Measurements from ENCODE around the gene PHACTR4. TPM values are rescaled to one million over a fixed set of nuclear protein-coding genes. Genes with fewer than 3 reads are reported as not detected.
"Not testable (repeated sequence)": the region's sequence is repeated elsewhere in the genome, so short reads cannot be mapped to it uniquely, and the experiment has no call there.

The PHACTR4 gene
- polyA plus RNA-seq, 2 donors: 32.2 to 52.2 TPM

GRCh38 chr1:28383785-28384184 is 14.2 kb downstream of the PHACTR4 start:
- H3K27me3 ChIP-seq (ENCODE audit: control insufficient read depth in 1 of 2, insufficient read depth in 2 of 2, low read length in 2 of 2); H3K36me3 ChIP-seq (ENCODE audit: control insufficient read depth in 2 of 2, insufficient read depth in 2 of 2, low read length in 1 of 2); H3K9me3 ChIP-seq (ENCODE audit: control insufficient read depth in 2 of 2, insufficient read depth in 1 of 2, low read depth in 1 of 2, low read length in 1 of 2); H3K27ac ChIP-seq (ENCODE audit: low read depth in 2 of 2, low read length in 1 of 2); H3K4me1 ChIP-seq (ENCODE audit: control insufficient read depth in 2 of 2, insufficient read depth in 2 of 2, low read length in 1 of 2); H3K4me3 ChIP-seq (ENCODE audit: low read depth in 1 of 2, low read length in 2 of 2): not testable (repeated sequence)
- WGBS, 2 donors: 96% methylated on average over 4 of the region's 4 CpGs

GRCh38 chr1:28392027-28392652 is 22.6 kb downstream of the PHACTR4 start:
- Histone ChIP-seq H3K4me1 (ENCODE audit: control insufficient read depth in 2 of 2, insufficient read depth in 2 of 2, low read length in 1 of 2) (no peaks in the 10 kb centered on the region), H3K27me3 (ENCODE audit: control insufficient read depth in 1 of 2, insufficient read depth in 2 of 2, low read length in 2 of 2) (no peaks in the 10 kb centered on the region), H3K4me3 (ENCODE audit: low read depth in 1 of 2, low read length in 2 of 2) (no peak overlapping the region), H3K27ac (ENCODE audit: low read depth in 2 of 2, low read length in 1 of 2) (no peak overlapping the region), H3K9me3 (ENCODE audit: control insufficient read depth in 2 of 2, insufficient read depth in 1 of 2, low read depth in 1 of 2, low read length in 1 of 2) (no peaks in the 10 kb centered on the region), H3K36me3 (ENCODE audit: control insufficient read depth in 2 of 2, insufficient read depth in 2 of 2, low read length in 1 of 2) (no peaks in the 10 kb centered on the region)
- WGBS, 2 donors: 71 to 79% methylated on average over 6 of the region's 6 CpGs

GRCh38 chr1:28394136-28394535 is 24.6 kb downstream of the PHACTR4 start:
- Histone ChIP-seq H3K4me1 (ENCODE audit: control insufficient read depth in 2 of 2, insufficient read depth in 2 of 2, low read length in 1 of 2) (no peaks in the 10 kb centered on the region), H3K9me3 (ENCODE audit: control insufficient read depth in 2 of 2, insufficient read depth in 1 of 2, low read depth in 1 of 2, low read length in 1 of 2) (no peaks in the 10 kb centered on the region), H3K36me3 (ENCODE audit: control insufficient read depth in 2 of 2, insufficient read depth in 2 of 2, low read length in 1 of 2) (no peaks in the 10 kb centered on the region), H3K4me3 (ENCODE audit: low read depth in 1 of 2, low read length in 2 of 2) (no peak overlapping the region), H3K27ac (ENCODE audit: low read depth in 2 of 2, low read length in 1 of 2) (no peak overlapping the region), H3K27me3 (ENCODE audit: control insufficient read depth in 1 of 2, insufficient read depth in 2 of 2, low read length in 2 of 2) (no peaks in the 10 kb centered on the region)
- 55 to 65% methylated on average over 1 of the region's 1 CpG for WGBS, 2 donors

GRCh38 chr1:28395181-28395580 is 25.6 kb downstream of the PHACTR4 start:
- Histone ChIP-seq H3K27me3 (ENCODE audit: control insufficient read depth in 1 of 2, insufficient read depth in 2 of 2, low read length in 2 of 2) (no peaks in the 10 kb centered on the region), H3K9me3 (ENCODE audit: control insufficient read depth in 2 of 2, insufficient read depth in 1 of 2, low read depth in 1 of 2, low read length in 1 of 2) (no peaks in the 10 kb centered on the region), H3K4me3 (ENCODE audit: low read depth in 1 of 2, low read length in 2 of 2) (no peak overlapping the region), H3K36me3 (ENCODE audit: control insufficient read depth in 2 of 2, insufficient read depth in 2 of 2, low read length in 1 of 2) (no peaks in the 10 kb centered on the region), H3K4me1 (ENCODE audit: control insufficient read depth in 2 of 2, insufficient read depth in 2 of 2, low read length in 1 of 2) (no peaks in the 10 kb centered on the region), H3K27ac (ENCODE audit: low read depth in 2 of 2, low read length in 1 of 2) (no peak overlapping the region)
- WGBS, 2 donors: 54 to 57% methylated on average over 4 of the region's 4 CpGs

DNA sequence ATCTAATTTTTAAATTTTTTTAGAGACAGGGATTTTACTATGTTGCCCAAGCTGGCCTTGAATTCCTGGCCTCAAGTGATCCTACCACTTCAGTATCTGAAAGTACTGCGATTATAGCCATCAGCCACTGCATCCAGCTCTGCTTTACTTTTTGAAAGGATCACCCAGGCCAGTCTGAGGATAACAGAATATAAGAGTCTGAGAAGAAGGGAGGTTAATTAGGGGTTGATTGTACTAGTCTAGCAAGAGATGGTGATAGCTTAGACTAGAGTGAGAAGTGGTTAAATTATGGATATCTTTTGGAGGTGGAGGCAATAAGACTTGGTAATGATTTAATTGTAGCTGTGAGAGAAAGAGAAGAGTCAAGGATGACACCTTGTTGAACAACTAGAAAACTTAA is 32.2 kb downstream of the PHACTR4 start:
- no peak overlapping the region for H3K4me3 ChIP-seq (ENCODE audit: low read depth in 1 of 2, low read length in 2 of 2)
- no peaks in the 10 kb centered on the region for H3K27me3 ChIP-seq (ENCODE audit: control insufficient read depth in 1 of 2, insufficient read depth in 2 of 2, low read length in 2 of 2)
- WGBS, 2 donors: 90 to 99% methylated on average over 1 of the region's 1 CpG
- no peaks in the 10 kb centered on the region for H3K9me3 ChIP-seq (ENCODE audit: control insufficient read depth in 2 of 2, insufficient read depth in 1 of 2, low read depth in 1 of 2, low read length in 1 of 2)
- no peaks in the 10 kb centered on the region for H3K4me1 ChIP-seq (ENCODE audit: control insufficient read depth in 2 of 2, insufficient read depth in 2 of 2, low read length in 1 of 2)
- no peaks in the 10 kb centered on the region for H3K36me3 ChIP-seq (ENCODE audit: control insufficient read depth in 2 of 2, insufficient read depth in 2 of 2, low read length in 1 of 2)
- H3K27ac ChIP-seq (ENCODE audit: low read depth in 2 of 2, low read length in 1 of 2): no peak overlapping the region

GRCh38 chr1:28409090-28409489 is 39.5 kb downstream of the PHACTR4 start:
- 88 to 89% methylated on average over 1 of the region's 1 CpG for WGBS, 2 donors
- Histone ChIP-seq H3K4me3 (ENCODE audit: low read depth in 1 of 2, low read length in 2 of 2) (no peak overlapping the region), H3K4me1 (ENCODE audit: control insufficient read depth in 2 of 2, insufficient read depth in 2 of 2, low read length in 1 of 2) (no peaks in the 10 kb centered on the region), H3K9me3 (ENCODE audit: control insufficient read depth in 2 of 2, insufficient read depth in 1 of 2, low read depth in 1 of 2, low read length in 1 of 2) (no peaks in the 10 kb centered on the region), H3K27me3 (ENCODE audit: control insufficient read depth in 1 of 2, insufficient read depth in 2 of 2, low read length in 2 of 2) (no peaks in the 10 kb centered on the region), H3K27ac (ENCODE audit: low read depth in 2 of 2, low read length in 1 of 2) (no peak overlapping the region), H3K36me3 (ENCODE audit: control insufficient read depth in 2 of 2, insufficient read depth in 2 of 2, low read length in 1 of 2) (peaks cover 0 to 2% of the 10 kb centered on the region in 2 donors)

DNA sequence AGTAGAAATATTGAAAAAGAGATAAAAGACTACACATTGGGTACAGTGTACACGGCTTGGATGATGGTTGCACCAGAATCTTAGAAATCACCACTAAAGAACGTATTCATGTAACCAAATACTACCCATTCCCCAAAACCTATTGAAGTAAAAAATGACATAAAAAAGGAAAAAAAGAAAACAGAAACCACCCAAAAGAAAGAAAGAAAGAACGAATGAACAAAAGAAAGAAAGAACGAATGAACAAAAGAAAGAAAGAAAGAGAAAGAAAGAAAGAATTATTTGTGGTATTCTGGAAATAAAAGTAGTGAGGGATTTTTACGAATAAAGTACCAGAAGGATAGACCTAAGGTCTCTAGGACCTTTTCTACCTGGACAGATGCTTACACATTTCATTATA is 42.1 kb downstream of the PHACTR4 start:
- H3K27ac ChIP-seq (ENCODE audit: low read depth in 2 of 2, low read length in 1 of 2): no peak overlapping the region
- no peaks in the 10 kb centered on the region for H3K27me3 ChIP-seq (ENCODE audit: control insufficient read depth in 1 of 2, insufficient read depth in 2 of 2, low read length in 2 of 2)
- H3K4me1 ChIP-seq (ENCODE audit: control insufficient read depth in 2 of 2, insufficient read depth in 2 of 2, low read length in 1 of 2): no peaks in the 10 kb centered on the region
- no peaks in the 10 kb centered on the region for H3K9me3 ChIP-seq (ENCODE audit: control insufficient read depth in 2 of 2, insufficient read depth in 1 of 2, low read depth in 1 of 2, low read length in 1 of 2)
- WGBS, 2 donors: 87 to 90% methylated on average over 5 of the region's 5 CpGs
- peaks cover 0 to 2% of the 10 kb centered on the region in 2 donors for H3K36me3 ChIP-seq (ENCODE audit: control insufficient read depth in 2 of 2, insufficient read depth in 2 of 2, low read length in 1 of 2)
- no peak overlapping the region for H3K4me3 ChIP-seq (ENCODE audit: low read depth in 1 of 2, low read length in 2 of 2)

DNA sequence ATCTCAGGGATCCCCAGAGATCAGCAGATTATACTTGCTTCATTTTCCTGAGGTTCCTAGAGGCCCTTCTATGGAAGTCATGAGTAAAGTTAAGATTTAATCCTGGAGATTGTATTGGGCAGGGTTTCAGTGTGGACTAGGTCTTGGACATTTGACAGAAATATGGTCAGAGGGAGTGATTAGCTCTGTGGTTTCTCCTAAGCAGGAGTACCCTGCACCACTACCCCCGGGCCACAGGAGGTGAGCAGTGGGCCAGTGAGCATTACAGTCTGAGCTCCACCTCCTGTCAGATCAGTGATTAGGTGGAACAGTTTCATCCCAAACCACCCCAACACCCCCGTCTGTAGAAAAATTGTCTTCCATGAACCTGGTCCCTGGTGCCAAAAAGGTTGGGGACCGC is 43.2 kb downstream of the PHACTR4 start:
- Histone ChIP-seq H3K4me1 (ENCODE audit: control insufficient read depth in 2 of 2, insufficient read depth in 2 of 2, low read length in 1 of 2) (no peaks in the 10 kb centered on the region), H3K27ac (ENCODE audit: low read depth in 2 of 2, low read length in 1 of 2) (no peak overlapping the region), H3K36me3 (ENCODE audit: control insufficient read depth in 2 of 2, insufficient read depth in 2 of 2, low read length in 1 of 2) (peaks cover 0 to 2% of the 10 kb centered on the region in 2 donors), H3K9me3 (ENCODE audit: control insufficient read depth in 2 of 2, insufficient read depth in 1 of 2, low read depth in 1 of 2, low read length in 1 of 2) (no peaks in the 10 kb centered on the region), H3K4me3 (ENCODE audit: low read depth in 1 of 2, low read length in 2 of 2) (no peak overlapping the region), H3K27me3 (ENCODE audit: control insufficient read depth in 1 of 2, insufficient read depth in 2 of 2, low read length in 2 of 2) (no peaks in the 10 kb centered on the region)
- WGBS, 2 donors: 89 to 94% methylated on average over 3 of the region's 3 CpGs

GRCh38 chr1:28416509-28417194 is 47.1 kb downstream of the PHACTR4 start:
- WGBS, 2 donors: 72 to 84% methylated on average over 2 of the region's 2 CpGs
- Histone ChIP-seq H3K36me3 (ENCODE audit: control insufficient read depth in 2 of 2, insufficient read depth in 2 of 2, low read length in 1 of 2) (peaks cover 0 to 2% of the 10 kb centered on the region in 2 donors), H3K4me3 (ENCODE audit: low read depth in 1 of 2, low read length in 2 of 2) (no peak overlapping the region), H3K9me3 (ENCODE audit: control insufficient read depth in 2 of 2, insufficient read depth in 1 of 2, low read depth in 1 of 2, low read length in 1 of 2) (no peaks in the 10 kb centered on the region), H3K27me3 (ENCODE audit: control insufficient read depth in 1 of 2, insufficient read depth in 2 of 2, low read length in 2 of 2) (no peaks in the 10 kb centered on the region), H3K4me1 (ENCODE audit: control insufficient read depth in 2 of 2, insufficient read depth in 2 of 2, low read length in 1 of 2) (no peaks in the 10 kb centered on the region), H3K27ac (ENCODE audit: low read depth in 2 of 2, low read length in 1 of 2) (no peak overlapping the region)

- H3K36me3 ChIP-seq (ENCODE audit: control insufficient read depth in 2 of 2, insufficient read depth in 2 of 2, low read length in 1 of 2): peaks cover 0 to 2% of the 10 kb centered on the region in 2 donors
- H3K9me3 ChIP-seq (ENCODE audit: control insufficient read depth in 2 of 2, insufficient read depth in 1 of 2, low read depth in 1 of 2, low read length in 1 of 2): no peaks in the 10 kb centered on the region
- WGBS, 2 donors: 27 to 44% methylated on average over 3 of the region's 3 CpGs
- peak overlapping the region; percentile 36 for H3K27ac ChIP-seq (ENCODE audit: low read depth in 2 of 2, low read length in 1 of 2)
- H3K4me1 ChIP-seq (ENCODE audit: control insufficient read depth in 2 of 2, insufficient read depth in 2 of 2, low read length in 1 of 2): no peaks in the 10 kb centered on the region
- H3K27me3 ChIP-seq (ENCODE audit: control insufficient read depth in 1 of 2, insufficient read depth in 2 of 2, low read length in 2 of 2): no peaks in the 10 kb centered on the region
- H3K4me3 ChIP-seq (ENCODE audit: low read depth in 1 of 2, low read length in 2 of 2): no peak overlapping the region
Measured at GRCh38 chr1:28417441-28417922, 47.9 kb downstream of the PHACTR4 start.
